ENCODE data around the gene AP1S3.
A peak's percentile ranks its signal among the peaks of the same experiment; 100 is the strongest.

AP1S3 gene

GRCh38 chr2:223744580-223744979 is 92.8 kb downstream of the AP1S3 start:
- no peaks in the 10 kb centered on the region for H3K4me1 ChIP-seq (ENCODE audit: insufficient read depth, low read length)
- no peaks in the 10 kb centered on the region for H3K9me3 ChIP-seq (ENCODE audit: control insufficient read depth, insufficient read depth, low read length)
- no peak overlapping the region for H3K9ac ChIP-seq (ENCODE audit: low read depth, low read length)

GRCh38 chr2:223740679-223741078 is 96.7 kb downstream of the AP1S3 start:
- Histone ChIP-seq H3K36me3 (ENCODE audit: insufficient read depth, low read length) (no peaks in the 10 kb centered on the region), H3K9ac (ENCODE audit: low read depth, low read length) (no peak overlapping the region), H3K9me3 (ENCODE audit: control insufficient read depth, insufficient read depth, low read length) (no peaks in the 10 kb centered on the region), H3K4me1 (ENCODE audit: insufficient read depth, low read length) (no peaks in the 10 kb centered on the region)

More at GRCh38 chr2:223744580-223744979, 92.8 kb downstream of the AP1S3 start:
- H3K36me3 ChIP-seq (ENCODE audit: insufficient read depth, low read length) = no peaks in the 10 kb centered on the region

- Histone ChIP-seq H3K4me1 (ENCODE audit: insufficient read depth, low read length) (no peaks in the 10 kb centered on the region), H3K9ac (ENCODE audit: low read depth, low read length) (no peak overlapping the region), H3K36me3 (ENCODE audit: insufficient read depth, low read length) (no peaks in the 10 kb centered on the region), H3K9me3 (ENCODE audit: control insufficient read depth, insufficient read depth, low read length) (no peaks in the 10 kb centered on the region)
Measured at GRCh38 chr2:223737207-223737606, 100.2 kb downstream of the AP1S3 start.

- H3K9ac ChIP-seq (ENCODE audit: low read depth, low read length) = no peak overlapping the region
- no peaks in the 10 kb centered on the region for H3K9me3 ChIP-seq (ENCODE audit: control insufficient read depth, insufficient read depth, low read length)
- no peaks in the 10 kb centered on the region for H3K4me1 ChIP-seq (ENCODE audit: insufficient read depth, low read length)
- no peaks in the 10 kb centered on the region for H3K36me3 ChIP-seq (ENCODE audit: insufficient read depth, low read length)
Measured at GRCh38 chr2:223736488-223736887, 100.9 kb downstream of the AP1S3 start.

GRCh38 chr2:223735659-223736244 is 101.6 kb downstream of the AP1S3 start:
- H3K36me3 ChIP-seq (ENCODE audit: insufficient read depth, low read length) = no peaks in the 10 kb centered on the region
- 0 out of 2 replicates have a peak, but pooled peaks cover 5% of the 10 kb centered on the region for H3K4me1 ChIP-seq (ENCODE audit: insufficient read depth, low read length)
- no peaks in the 10 kb centered on the region for H3K9me3 ChIP-seq (ENCODE audit: control insufficient read depth, insufficient read depth, low read length)
- H3K9ac ChIP-seq (ENCODE audit: low read depth, low read length) = no peak overlapping the region

- Histone ChIP-seq H3K36me3 (ENCODE audit: insufficient read depth, low read length) (no peaks in the 10 kb centered on the region), H3K9me3 (ENCODE audit: control insufficient read depth, insufficient read depth, low read length) (no peaks in the 10 kb centered on the region), H3K4me1 (ENCODE audit: insufficient read depth, low read length) (0 out of 2 replicates have a peak, but pooled peaks cover 5% of the 10 kb centered on the region), H3K9ac (ENCODE audit: low read depth, low read length) (no peak overlapping the region)
Measured at GRCh38 chr2:223735035-223735640, 102.2 kb downstream of the AP1S3 start.

GRCh38 chr2:223734346-223734745 is 103.0 kb downstream of the AP1S3 start:
- H3K9ac ChIP-seq (ENCODE audit: low read depth, low read length) = no peak overlapping the region
- 0 out of 2 replicates have a peak, but pooled peaks cover 5% of the 10 kb centered on the region for H3K4me1 ChIP-seq (ENCODE audit: insufficient read depth, low read length)
- no peaks in the 10 kb centered on the region for H3K36me3 ChIP-seq (ENCODE audit: insufficient read depth, low read length)
- H3K9me3 ChIP-seq (ENCODE audit: control insufficient read depth, insufficient read depth, low read length) = no peaks in the 10 kb centered on the region

- H3K36me3 ChIP-seq (ENCODE audit: insufficient read depth, low read length) = no peaks in the 10 kb centered on the region
- H3K9me3 ChIP-seq (ENCODE audit: control insufficient read depth, insufficient read depth, low read length) = no peaks in the 10 kb centered on the region
- H3K9ac ChIP-seq (ENCODE audit: low read depth, low read length) = no peak overlapping the region
- peaks cover 8% of the 10 kb centered on the region for H3K4me1 ChIP-seq (ENCODE audit: insufficient read depth, low read length)
Measured at GRCh38 chr2:223732346-223732745, 105.0 kb downstream of the AP1S3 start.

- Histone ChIP-seq H3K36me3 (ENCODE audit: insufficient read depth, low read length) (no peaks in the 10 kb centered on the region), H3K9ac (ENCODE audit: low read depth, low read length) (no peak overlapping the region), H3K9me3 (ENCODE audit: control insufficient read depth, insufficient read depth, low read length) (no peaks in the 10 kb centered on the region), H3K4me1 (ENCODE audit: insufficient read depth, low read length) (peaks cover 16% of the 10 kb centered on the region)
Measured at GRCh38 chr2:223731503-223731902, 105.9 kb downstream of the AP1S3 start.

- no peaks in the 10 kb centered on the region for H3K36me3 ChIP-seq (ENCODE audit: insufficient read depth, low read length)
- peaks cover 29% of the 10 kb centered on the region for H3K4me1 ChIP-seq (ENCODE audit: insufficient read depth, low read length)
- no peak overlapping the region for H3K9ac ChIP-seq (ENCODE audit: low read depth, low read length)
- H3K9me3 ChIP-seq (ENCODE audit: control insufficient read depth, insufficient read depth, low read length) = no peaks in the 10 kb centered on the region
Measured at GRCh38 chr2:223729781-223730180, 107.6 kb downstream of the AP1S3 start.

GRCh38 chr2:223727562-223727961 is 109.8 kb downstream of the AP1S3 start:
- H3K9ac ChIP-seq (ENCODE audit: low read depth, low read length) = no peak overlapping the region
- H3K9me3 ChIP-seq (ENCODE audit: control insufficient read depth, insufficient read depth, low read length) = no peaks in the 10 kb centered on the region
- H3K4me1 ChIP-seq (ENCODE audit: insufficient read depth, low read length) = peaks cover 35% of the 10 kb centered on the region
- H3K36me3 ChIP-seq (ENCODE audit: insufficient read depth, low read length) = no peaks in the 10 kb centered on the region

- Histone ChIP-seq H3K9me3 (ENCODE audit: control insufficient read depth, insufficient read depth, low read length) (no peaks in the 10 kb centered on the region), H3K4me1 (ENCODE audit: insufficient read depth, low read length) (peaks cover 35% of the 10 kb centered on the region), H3K36me3 (ENCODE audit: insufficient read depth, low read length) (no peaks in the 10 kb centered on the region), H3K9ac (ENCODE audit: low read depth, low read length) (peak overlapping the region; percentile 31; the same call in 1 of the 2 replicates)
Measured at GRCh38 chr2:223725986-223726970, 111.1 kb downstream of the AP1S3 start.

- Histone ChIP-seq H3K9me3 (ENCODE audit: control insufficient read depth, insufficient read depth, low read length) (no peaks in the 10 kb centered on the region), H3K4me1 (ENCODE audit: insufficient read depth, low read length) (peaks cover 30% of the 10 kb centered on the region), H3K36me3 (ENCODE audit: insufficient read depth, low read length) (no peaks in the 10 kb centered on the region; the same call in 1 of the 2 replicates), H3K9ac (ENCODE audit: low read depth, low read length) (peak overlapping the region; percentile 24; the same call in 1 of the 2 replicates)
Measured at GRCh38 chr2:223725494-223725893, 111.9 kb downstream of the AP1S3 start.

- no peaks in the 10 kb centered on the region; the same call in 1 of the 2 replicates for H3K36me3 ChIP-seq (ENCODE audit: insufficient read depth, low read length)
- H3K9ac ChIP-seq (ENCODE audit: low read depth, low read length) = peak overlapping the region; percentile 32; the same call in 1 of the 2 replicates
- H3K9me3 ChIP-seq (ENCODE audit: control insufficient read depth, insufficient read depth, low read length) = no peaks in the 10 kb centered on the region
- H3K4me1 ChIP-seq (ENCODE audit: insufficient read depth, low read length) = peaks cover 30% of the 10 kb centered on the region
Measured at GRCh38 chr2:223724861-223725260, 112.5 kb downstream of the AP1S3 start.

Measured in ES-I3 (cell line).